H9 (cell line): ENCODE data around the gene CD3G. TPM values are rescaled to one million over a fixed set of nuclear protein-coding genes. Genes with fewer than 3 reads are reported as not detected.

Source experiments
- DNase-seq: peaks from one replicate; pipeline ENCODE4 v3.0.0-alpha.2; 2017
- H2AFZ ChIP-seq: one replicate; pipeline ENCODE4 v1.6.1; 2013; ENCODE audit warnings: mild to moderate bottlenecking, low read length, control low read depth, moderate library complexity
- H2AK5ac ChIP-seq: 2 replicates; pipeline ENCODE4 v1.6.1; 2013; ENCODE audit warnings: low read length, control low read depth, mixed read lengths; ENCODE audit not compliant: insufficient read length
- H2BK120ac ChIP-seq: one replicate; pipeline ENCODE4 v1.6.1; 2013; ENCODE audit warnings: low read depth, mild to moderate bottlenecking, low read length, control low read depth, inconsistent platforms; ENCODE audit not compliant: poor library complexity, severe bottlenecking
- H2BK12ac ChIP-seq: 2 replicates; pipeline ENCODE4 v1.6.1; 2013; ENCODE audit warnings: low read length, control low read depth, mixed read lengths, low read depth; ENCODE audit not compliant: insufficient read length
- H2BK15ac ChIP-seq: 2 replicates; pipeline ENCODE4 v1.6.1; 2013; ENCODE audit warnings: low read depth, low read length, control low read depth
- H2BK20ac ChIP-seq: one replicate; pipeline ENCODE4 v1.6.1; 2013; ENCODE audit warnings: low read depth, mild to moderate bottlenecking, low read length, control low read depth, inconsistent platforms; ENCODE audit not compliant: poor library complexity, severe bottlenecking
- H2BK5ac ChIP-seq: 2 replicates; pipeline ENCODE4 v1.6.1; 2013; ENCODE audit warnings: low read length, control low read depth, mixed read lengths; ENCODE audit not compliant: insufficient read length
- H3K14ac ChIP-seq: 2 replicates; pipeline ENCODE4 v1.6.1; 2013; ENCODE audit warnings: low read length, control low read depth; ENCODE audit not compliant: insufficient read depth
- H3K18ac ChIP-seq: 2 replicates; pipeline ENCODE4 v1.6.1; 2013; ENCODE audit warnings: low read depth, mild to moderate bottlenecking, mixed read lengths, low read length, control low read depth; ENCODE audit not compliant: insufficient read length
- H3K23ac ChIP-seq: 2 replicates; pipeline ENCODE4 v1.6.1; 2013; ENCODE audit warnings: low read length, control low read depth, mixed read lengths, low read depth; ENCODE audit not compliant: insufficient read length
- H3K23me2 ChIP-seq: 2 replicates; pipeline ENCODE4 v1.6.1; 2013; ENCODE audit warnings: low read depth, mild to moderate bottlenecking, mixed read lengths, low read length, control low read depth; ENCODE audit not compliant: insufficient read length, poor library complexity, severe bottlenecking
- H3K27ac ChIP-seq: 2 replicates; pipeline ENCODE4 v1.5.1; 2013; ENCODE audit warnings: low read length, control low read depth, mixed read lengths, low read depth; ENCODE audit not compliant: insufficient read length
- H3K27me3 ChIP-seq: 2 replicates; pipeline ENCODE4 v1.6.1; 2013; ENCODE audit warnings: low read length, control low read depth, inconsistent platforms; ENCODE audit not compliant: insufficient read depth
- H3K4ac ChIP-seq: 2 replicates; pipeline ENCODE4 v1.6.1; 2013; ENCODE audit warnings: low read depth, mild to moderate bottlenecking, control low read depth, inconsistent platforms, low read length, moderate library complexity
- H3K4me1 ChIP-seq: 2 replicates; pipeline ENCODE4 v1.6.1; 2013; ENCODE audit warnings: low read length, control low read depth, inconsistent platforms; ENCODE audit not compliant: insufficient read depth
- H3K4me2 ChIP-seq: 2 replicates; pipeline ENCODE4 v1.6.1; 2013; ENCODE audit warnings: low read length, control low read depth, mixed read lengths; ENCODE audit not compliant: insufficient read length, insufficient read depth
- H3K56ac ChIP-seq: 2 replicates; pipeline ENCODE4 v1.6.1; 2013; ENCODE audit warnings: low read depth, mild to moderate bottlenecking, mixed read lengths, low read length, control low read depth; ENCODE audit not compliant: insufficient read length
- H3K79me1 ChIP-seq: 2 replicates; pipeline ENCODE4 v1.6.1; 2013; ENCODE audit warnings: low read depth, mild to moderate bottlenecking, moderate library complexity, low read length, control low read depth, inconsistent platforms; ENCODE audit not compliant: insufficient read depth, poor library complexity, severe bottlenecking
- H3K79me2 ChIP-seq: 2 replicates; pipeline ENCODE4 v1.6.1; 2013; ENCODE audit warnings: low read length, control low read depth, inconsistent platforms; ENCODE audit not compliant: insufficient read depth
- H3K9ac ChIP-seq: 2 replicates; pipeline ENCODE4 v1.6.1; 2013; ENCODE audit warnings: low read length, control low read depth, mixed read lengths; ENCODE audit not compliant: insufficient read length; ENCODE audit errors: extremely low read depth
- H3K9me3 ChIP-seq: one replicate; pipeline ENCODE4 v1.6.1; 2013; ENCODE audit warnings: low read depth, low read length, inconsistent platforms; ENCODE audit not compliant: control insufficient read depth
- H3T11ph ChIP-seq: one replicate; pipeline ENCODE4 v1.6.1; 2013; ENCODE audit warnings: mild to moderate bottlenecking, low read length, control low read depth, inconsistent platforms
- H4K20me1 ChIP-seq: one replicate; pipeline ENCODE4 v1.6.1; 2013; ENCODE audit not compliant: control insufficient read depth, insufficient read length, insufficient read depth
- H4K5ac ChIP-seq: 2 replicates; pipeline ENCODE4 v1.6.1; 2013; ENCODE audit warnings: low read depth, mild to moderate bottlenecking, mixed read lengths, low read length, control low read depth; ENCODE audit not compliant: insufficient read length
- H4K8ac ChIP-seq: replicated peaks from 2 replicates; pipeline ENCODE4 v1.6.1; 2013; ENCODE audit warnings: low read length, control low read depth, mixed read lengths, low read depth; ENCODE audit not compliant: insufficient read length
- H4K91ac ChIP-seq: 2 replicates; pipeline ENCODE4 v1.6.1; 2013; ENCODE audit warnings: low read depth, mild to moderate bottlenecking, moderate library complexity, mixed read lengths, low read length, control low read depth; ENCODE audit not compliant: insufficient read length
- H3K27ac Mint-ChIP-seq, 3 experiments: 2 replicates in 2 of 3; 3 replicates in 1 of 3; pipeline ENCODE4 v1.8.0; 2020 to 2021; ENCODE audit warnings: mixed read lengths in 3 of 3, mild to moderate bottlenecking in 1 of 3, moderate library complexity in 1 of 3
- H3K27me3 Mint-ChIP-seq: 2 replicates; pipeline ENCODE4 v1.8.0; 2021; ENCODE audit warnings: low read depth, mild to moderate bottlenecking, moderate library complexity, mixed read lengths
- H3K36me3 Mint-ChIP-seq, 3 experiments: 2 replicates in 2 of 3; 3 replicates in 1 of 3; pipeline ENCODE4 v1.8.0; 2020 to 2021; ENCODE audit warnings: low read depth in 3 of 3, mixed read lengths in 3 of 3; ENCODE audit not compliant: insufficient read depth in 1 of 3
- H3K4me1 Mint-ChIP-seq, 2 experiments: 2 replicates each; pipeline ENCODE4 v1.8.0; 2020; ENCODE audit warnings: mixed read lengths in 2 of 2
- H3K4me3 Mint-ChIP-seq, 2 experiments: 2 replicates in 1 of 2; 3 replicates in 1 of 2; pipeline ENCODE4 v1.8.0; 2020 to 2021; ENCODE audit warnings: mild to moderate bottlenecking in 2 of 2, mixed read lengths in 2 of 2, moderate library complexity in 1 of 2
- H3K9me3 Mint-ChIP-seq, 2 experiments: 2 replicates in 1 of 2; 3 replicates in 1 of 2; pipeline ENCODE4 v1.8.0; 2020; ENCODE audit warnings: mild to moderate bottlenecking in 2 of 2, mixed read lengths in 2 of 2, moderate library complexity in 1 of 2
- WGBS: extraction: QIAGEN DNeasy Blood & Tissue Kit; methylation state at CpG from one replicate; pipeline ENCODE4 v1.1.7; 2013; ENCODE audit warnings: missing lambda C conversion rate, low lambda C conversion rate, mixed read lengths; ENCODE audit not compliant: insufficient read length; ENCODE audit errors: extremely low coverage; 5-methylcytosine and 5-hydroxymethylcytosine counted together
- total RNA-seq: library from RNA; stranded (reverse); gene quantifications from 2 replicates; pipeline ENCODE4 v1.2.1, GENCODE V29; 2021
- TF ChIP-seq, protein P1 (sequence below): fragments of 200-600 bp; sonication (generic); conservative IDR thresholded peaks from 3 replicates; pipeline ENCODE4 v1.8.0; 2021; ENCODE audit warnings: antibody characterized with exemption, mild to moderate bottlenecking

The CD3G gene
- total RNA-seq, 1 experiment from 2014 or later = not detected

DNA sequence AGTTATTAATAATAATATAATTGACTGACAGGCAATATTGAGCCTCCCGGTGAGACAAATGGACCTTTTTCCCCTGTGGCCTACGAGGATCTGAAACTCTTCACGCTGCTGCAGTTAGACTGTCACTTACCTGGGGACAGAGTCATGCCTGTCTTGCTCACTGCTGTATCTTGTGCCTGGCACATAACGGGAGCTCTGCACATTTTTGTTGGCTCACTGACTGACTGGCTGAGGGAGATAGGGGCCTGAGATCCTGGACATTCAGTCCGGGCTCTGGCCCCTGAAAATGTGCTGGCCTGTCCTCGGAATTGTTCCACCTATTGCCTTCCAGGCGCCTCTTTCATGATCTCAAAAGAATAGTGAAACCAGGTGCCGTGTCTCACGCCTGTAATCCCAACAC is 896 bp upstream of the CD3G start:
- no peak overlapping the region for H3T11ph ChIP-seq
- no peak overlapping the region for H2BK15ac ChIP-seq
- peaks cover 59% of the 10 kb centered on the region for H3K27me3 Mint-ChIP-seq
- H4K8ac ChIP-seq = no peak overlapping the region
- H3K79me2 ChIP-seq = no peaks in the 10 kb centered on the region
- no peak overlapping the region for H2BK20ac ChIP-seq
- H2AK5ac ChIP-seq = no peak overlapping the region
- no peak overlapping the region for H3K4ac ChIP-seq
- H3K27ac Mint-ChIP-seq = no peak overlapping the region; a peak in 1 of 7 replicates
- no peaks in the 10 kb centered on the region for H3K9me3 ChIP-seq
- no peak overlapping the region for H4K5ac ChIP-seq
- H4K91ac ChIP-seq = no peak overlapping the region
- H3K9me3 Mint-ChIP-seq = no peaks in the 10 kb centered on the region
- DNase-seq = no peak
- no CpG with 5 or more reads among the region's 9 CpGs for WGBS
- no peak overlapping the region for H3K4me2 ChIP-seq
- no peak overlapping the region for H2BK120ac ChIP-seq
- no peak overlapping the region for H2AFZ ChIP-seq
- TF ChIP-seq, protein P1, sequence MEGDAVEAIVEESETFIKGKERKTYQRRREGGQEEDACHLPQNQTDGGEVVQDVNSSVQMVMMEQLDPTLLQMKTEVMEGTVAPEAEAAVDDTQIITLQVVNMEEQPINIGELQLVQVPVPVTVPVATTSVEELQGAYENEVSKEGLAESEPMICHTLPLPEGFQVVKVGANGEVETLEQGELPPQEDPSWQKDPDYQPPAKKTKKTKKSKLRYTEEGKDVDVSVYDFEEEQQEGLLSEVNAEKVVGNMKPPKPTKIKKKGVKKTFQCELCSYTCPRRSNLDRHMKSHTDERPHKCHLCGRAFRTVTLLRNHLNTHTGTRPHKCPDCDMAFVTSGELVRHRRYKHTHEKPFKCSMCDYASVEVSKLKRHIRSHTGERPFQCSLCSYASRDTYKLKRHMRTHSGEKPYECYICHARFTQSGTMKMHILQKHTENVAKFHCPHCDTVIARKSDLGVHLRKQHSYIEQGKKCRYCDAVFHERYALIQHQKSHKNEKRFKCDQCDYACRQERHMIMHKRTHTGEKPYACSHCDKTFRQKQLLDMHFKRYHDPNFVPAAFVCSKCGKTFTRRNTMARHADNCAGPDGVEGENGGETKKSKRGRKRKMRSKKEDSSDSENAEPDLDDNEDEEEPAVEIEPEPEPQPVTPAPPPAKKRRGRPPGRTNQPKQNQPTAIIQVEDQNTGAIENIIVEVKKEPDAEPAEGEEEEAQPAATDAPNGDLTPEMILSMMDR = no peak
- H3K23me2 ChIP-seq = no peaks in the 10 kb centered on the region
- H4K20me1 ChIP-seq = no peaks in the 10 kb centered on the region
- H2BK12ac ChIP-seq = no peak overlapping the region
- H3K4me3 Mint-ChIP-seq = no peak overlapping the region
- H3K27me3 ChIP-seq = no peaks in the 10 kb centered on the region
- H2BK5ac ChIP-seq = no peak overlapping the region
- H3K4me1 ChIP-seq = no peaks in the 10 kb centered on the region
- no peak overlapping the region for H3K27ac ChIP-seq
- no peak overlapping the region for H3K23ac ChIP-seq
- H3K79me1 ChIP-seq = no peaks in the 10 kb centered on the region
- peak overlapping the region; percentile 49; the same call in 1 of the 2 replicates for H3K14ac ChIP-seq
- peaks cover 2 to 3% of the 10 kb centered on the region in 2 experiments; a peak in 1 of 4 replicates for H3K4me1 Mint-ChIP-seq
- H3K18ac ChIP-seq = no peak overlapping the region
- no peak overlapping the region for H3K56ac ChIP-seq
- H3K36me3 Mint-ChIP-seq = no peaks in the 10 kb centered on the region
- H3K9ac ChIP-seq = no peak overlapping the region
